Measurements from ENCODE around the gene SBNO2.

Gene SBNO2

GRCh38 chr19:1146858-1147780 lies 26.9 kb downstream of the SBNO2 start:
- peaks cover 28% of the 10 kb centered on the region for H3K36me3 ChIP-seq (ENCODE audit: insufficient read depth, low read length)

GRCh38 chr19:1146412-1146699 lies 27.7 kb downstream of the SBNO2 start:
- DNase-seq (no peak), ATAC-seq (ENCODE audit: insufficient read depth, low read depth) (no peak)
- 0 out of 2 replicates have a peak, but pooled peaks cover 4% of the 10 kb centered on the region for H4K20me1 ChIP-seq (ENCODE audit: insufficient read depth, low read length)
- no peaks in the 10 kb centered on the region for H3K9me3 ChIP-seq (ENCODE audit: insufficient read depth, low read length, severe bottlenecking)
- H3K9ac ChIP-seq (ENCODE audit: low read depth, low read length): no peak overlapping the region
- no peak overlapping the region for H3K4me3 ChIP-seq (ENCODE audit: low read depth in 1 of 2, low read length in 2 of 2)
- H3K4me2 ChIP-seq (ENCODE audit: insufficient read depth, low read length): no peak overlapping the region
- TF ChIP-seq EZH2 (IDR thresholded peaks at IDR 0.05; ENCODE audit: borderline replicate concordance, low read depth, low read length, severe bottlenecking) (no peak), CTCF (IDR thresholded peaks at IDR 0.05; ENCODE audit: borderline replicate concordance, extremely low read depth, low read length, poor library complexity, severe bottlenecking) (no peak)
- no peaks in the 10 kb centered on the region for H3K27me3 ChIP-seq (ENCODE audit: insufficient read depth, low read length, poor library complexity)
- H3K79me2 ChIP-seq (ENCODE audit: insufficient read depth, low read length): no peaks in the 10 kb centered on the region; the same call in 1 of the 2 replicates
- H3K27ac ChIP-seq (ENCODE audit: low read length): no peak overlapping the region
- peaks cover 23% of the 10 kb centered on the region for H3K36me3 ChIP-seq (ENCODE audit: insufficient read depth, low read length)
- H3K4me1 ChIP-seq (ENCODE audit: insufficient read depth, low read length): no peaks in the 10 kb centered on the region
- no peak overlapping the region for H2AFZ ChIP-seq (ENCODE audit: low read depth, low read length)

More at GRCh38 chr19:1146858-1147780, 26.9 kb downstream of the SBNO2 start:
- peaks cover 6% of the 10 kb centered on the region; the same call in 1 of the 2 replicates for H4K20me1 ChIP-seq (ENCODE audit: insufficient read depth, low read length)
- H3K79me2 ChIP-seq (ENCODE audit: insufficient read depth, low read length): no peaks in the 10 kb centered on the region
- TF ChIP-seq EZH2 (IDR thresholded peaks at IDR 0.05; ENCODE audit: borderline replicate concordance, low read depth, low read length, severe bottlenecking) (no peak), CTCF (IDR thresholded peaks at IDR 0.05; ENCODE audit: borderline replicate concordance, extremely low read depth, low read length, poor library complexity, severe bottlenecking) (no peak)
- no peaks in the 10 kb centered on the region for H3K9me3 ChIP-seq (ENCODE audit: insufficient read depth, low read length, severe bottlenecking)
- H3K9ac ChIP-seq (ENCODE audit: low read depth, low read length): no peak overlapping the region
- no peak for DNase-seq
- H3K27ac ChIP-seq (ENCODE audit: low read length): no peak overlapping the region
- H3K4me1 ChIP-seq (ENCODE audit: insufficient read depth, low read length): no peaks in the 10 kb centered on the region
- no peak overlapping the region for H3K4me3 ChIP-seq (ENCODE audit: low read depth in 1 of 2, low read length in 2 of 2)
- no peak overlapping the region for H2AFZ ChIP-seq (ENCODE audit: low read depth, low read length)
- H3K27me3 ChIP-seq (ENCODE audit: insufficient read depth, low read length, poor library complexity): no peaks in the 10 kb centered on the region
- no peak for ATAC-seq (ENCODE audit: insufficient read depth, low read depth)
- no peak overlapping the region for H3K4me2 ChIP-seq (ENCODE audit: insufficient read depth, low read length)

GRCh38 chr19:1145635-1146411 lies 28.2 kb downstream of the SBNO2 start:
- 0 out of 2 replicates have a peak, but pooled peaks cover 2% of the 10 kb centered on the region for H4K20me1 ChIP-seq (ENCODE audit: insufficient read depth, low read length)
- peaks cover 23% of the 10 kb centered on the region for H3K36me3 ChIP-seq (ENCODE audit: insufficient read depth, low read length)
- no peak overlapping the region for H3K4me3 ChIP-seq (ENCODE audit: low read depth in 1 of 2, low read length in 2 of 2)
- TF ChIP-seq EZH2 (IDR thresholded peaks at IDR 0.05; ENCODE audit: borderline replicate concordance, low read depth, low read length, severe bottlenecking): no peak
- TF ChIP-seq CTCF (IDR thresholded peaks at IDR 0.05; ENCODE audit: borderline replicate concordance, extremely low read depth, low read length, poor library complexity, severe bottlenecking): no peak
- no peak for ATAC-seq (ENCODE audit: insufficient read depth, low read depth)
- H3K9ac ChIP-seq (ENCODE audit: low read depth, low read length): no peak overlapping the region
- H2AFZ ChIP-seq (ENCODE audit: low read depth, low read length): no peak overlapping the region
- DNase-seq: no peak
- H3K79me2 ChIP-seq (ENCODE audit: insufficient read depth, low read length): no peaks in the 10 kb centered on the region; the same call in 1 of the 2 replicates
- H3K9me3 ChIP-seq (ENCODE audit: insufficient read depth, low read length, severe bottlenecking): no peaks in the 10 kb centered on the region
- no peak overlapping the region for H3K4me2 ChIP-seq (ENCODE audit: insufficient read depth, low read length)
- H3K27ac ChIP-seq (ENCODE audit: low read length): no peak overlapping the region
- H3K27me3 ChIP-seq (ENCODE audit: insufficient read depth, low read length, poor library complexity): no peaks in the 10 kb centered on the region
- H3K4me1 ChIP-seq (ENCODE audit: insufficient read depth, low read length): no peaks in the 10 kb centered on the region
